GM21390 (cell line): ENCODE data around the gene PPM1B.
"Not testable (repeated sequence)": the region's sequence is repeated elsewhere in the genome, so short reads cannot be mapped to it uniquely, and the experiment has no call there.

Source experiments
- ATAC-seq: cut with Tn5 transposase; IDR thresholded peaks from one replicate; pipeline ENCODE4 v1.9.1; 2021; ENCODE audit not compliant: unreplicated experiment

The PPM1B gene

GRCh38 chr2:44246840-44247369, 78.2 kb downstream of the PPM1B start:
- no peak for ATAC-seq

- no peak for ATAC-seq
Measured at GRCh38 chr2:44247924-44248323, 79.2 kb downstream of the PPM1B start.

DNA sequence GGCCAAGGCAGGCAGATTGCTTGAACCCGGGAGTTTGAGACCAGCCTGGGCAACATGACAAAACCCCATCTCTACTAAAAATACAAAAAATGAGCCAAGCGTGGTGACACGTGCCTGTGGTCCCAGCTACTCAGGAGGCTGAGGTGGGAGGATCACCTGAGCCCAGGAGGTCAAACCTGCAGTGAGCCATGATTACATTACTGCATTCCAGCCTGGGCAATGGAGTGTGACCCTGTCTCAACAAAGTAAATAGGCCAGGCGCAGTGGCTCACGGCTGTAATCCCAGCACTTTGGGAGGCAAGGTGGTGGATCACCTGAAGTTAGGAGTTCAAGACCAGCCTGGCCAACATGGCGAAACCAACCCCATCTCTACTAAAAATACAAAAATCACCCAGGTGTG, 80.6 kb downstream of the PPM1B start:
- not testable (repeated sequence) for ATAC-seq

DNA sequence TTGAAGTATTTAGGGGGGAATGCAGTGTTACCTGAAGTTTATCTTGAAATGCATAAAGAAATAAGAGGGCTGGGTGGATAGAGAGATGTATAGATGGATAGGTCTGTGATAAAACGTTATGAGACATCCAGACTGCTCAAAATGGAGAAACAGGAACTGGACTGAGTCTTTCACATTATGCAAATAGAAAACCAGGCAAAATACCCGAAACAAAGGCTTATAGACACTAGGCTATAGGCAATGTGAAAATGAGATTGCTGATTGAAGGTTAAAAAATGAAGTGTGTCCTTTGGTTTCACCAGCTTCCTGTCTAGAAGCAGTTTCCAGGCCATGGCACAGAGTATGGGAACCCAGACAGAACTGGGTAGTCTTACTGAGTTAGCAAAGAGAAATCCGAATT, 81.7 kb downstream of the PPM1B start:
- ATAC-seq, result peak; percentile 74

- no peak for ATAC-seq
Measured at GRCh38 chr2:44254023-44254422, 85.3 kb downstream of the PPM1B start.

DNA sequence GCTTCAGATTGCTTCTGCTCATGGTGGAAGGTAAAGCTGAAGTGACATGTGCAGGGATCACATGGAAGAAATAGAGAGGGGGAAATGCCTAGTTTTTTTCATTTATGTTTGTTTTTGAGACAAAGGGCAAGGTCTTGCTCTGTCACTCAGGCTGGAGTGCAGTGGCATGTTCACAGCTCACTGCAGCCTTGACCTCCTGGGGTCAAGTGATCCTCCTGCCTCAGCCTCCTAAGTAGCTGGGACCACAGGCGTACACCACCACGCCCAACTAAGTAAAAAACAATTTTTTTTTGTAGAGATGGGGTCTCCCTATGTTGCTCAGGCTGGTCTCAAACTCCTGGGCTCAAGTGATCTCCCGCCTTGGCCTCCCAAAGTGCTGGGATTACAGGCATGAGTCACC, 87.0 kb downstream of the PPM1B start:
- not testable (repeated sequence) for ATAC-seq

- not testable (repeated sequence) for ATAC-seq
Measured at GRCh38 chr2:44257802-44258201, 89.1 kb downstream of the PPM1B start.

DNA sequence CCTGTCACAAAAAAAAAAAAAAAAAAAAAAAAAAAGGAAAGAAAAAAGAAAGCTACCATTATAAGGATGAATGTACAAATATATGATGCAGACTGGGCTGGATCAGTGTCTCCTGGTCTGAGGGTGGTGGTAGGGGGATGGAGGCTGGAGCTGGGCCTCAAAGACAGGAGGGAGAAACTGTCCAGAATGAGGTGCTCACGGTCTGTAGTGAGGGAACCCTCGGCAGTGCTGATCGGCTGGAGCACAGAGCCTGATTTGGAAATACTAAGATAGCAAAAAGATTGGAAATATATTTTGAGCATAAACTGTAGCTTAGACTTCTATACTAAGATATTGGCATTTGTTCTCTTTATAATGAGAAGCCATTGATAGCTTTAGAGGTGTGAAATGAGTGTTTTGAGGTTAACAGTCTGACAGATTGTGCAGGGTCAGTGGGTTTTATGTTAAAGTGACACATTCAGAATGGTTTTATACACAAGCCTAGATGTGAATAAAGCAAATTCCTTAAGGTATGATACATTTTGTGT, 98.7 kb downstream of the PPM1B start:
- ATAC-seq, result no peak

- ATAC-seq, result no peak
Measured at GRCh38 chr2:44267796-44268648, 99.3 kb downstream of the PPM1B start.

DNA sequence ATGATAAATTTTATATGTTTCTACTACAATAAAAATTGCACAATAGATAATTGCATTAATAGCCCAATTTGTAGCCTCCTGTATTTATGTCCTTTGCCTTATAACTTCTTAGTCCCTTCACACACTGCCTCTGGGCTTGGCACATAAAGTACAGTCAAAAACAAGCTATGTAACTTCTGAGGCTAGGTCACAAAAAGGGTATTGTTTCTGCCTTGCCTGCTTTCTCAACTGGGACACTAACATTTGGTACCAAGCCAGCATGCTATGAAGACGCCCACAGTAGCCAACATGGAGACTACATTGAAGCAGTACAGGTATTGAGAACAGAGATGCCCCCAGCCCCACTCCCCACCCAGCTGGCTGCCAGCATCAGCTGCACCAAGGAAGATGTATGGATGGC, 101.2 kb downstream of the PPM1B start:
- ATAC-seq, result no peak

DNA sequence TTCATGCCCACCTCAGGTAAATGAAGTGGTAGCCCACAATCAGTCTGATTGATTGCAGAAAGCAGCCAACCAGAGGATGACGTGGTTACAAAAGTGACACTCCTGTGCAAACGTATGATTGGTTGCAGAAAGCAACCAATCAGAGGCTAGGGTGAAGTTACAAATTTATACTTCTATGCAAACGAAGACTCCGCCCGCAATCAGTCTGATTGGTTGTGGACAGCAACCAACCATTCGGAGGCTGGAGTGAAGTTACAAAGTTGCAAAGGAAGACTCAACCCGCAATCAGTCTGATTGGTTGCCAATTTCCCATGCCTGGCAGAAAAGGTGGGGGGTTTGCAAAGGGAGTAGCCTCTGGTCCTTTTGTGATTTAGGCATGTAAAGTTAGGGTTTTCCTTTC, 102.6 kb downstream of the PPM1B start:
- ATAC-seq, result no peak

- no peak for ATAC-seq
Measured at GRCh38 chr2:44273076-44273475, 104.4 kb downstream of the PPM1B start.

GRCh38 chr2:44273596-44273995, 104.9 kb downstream of the PPM1B start:
- ATAC-seq, result no peak

DNA sequence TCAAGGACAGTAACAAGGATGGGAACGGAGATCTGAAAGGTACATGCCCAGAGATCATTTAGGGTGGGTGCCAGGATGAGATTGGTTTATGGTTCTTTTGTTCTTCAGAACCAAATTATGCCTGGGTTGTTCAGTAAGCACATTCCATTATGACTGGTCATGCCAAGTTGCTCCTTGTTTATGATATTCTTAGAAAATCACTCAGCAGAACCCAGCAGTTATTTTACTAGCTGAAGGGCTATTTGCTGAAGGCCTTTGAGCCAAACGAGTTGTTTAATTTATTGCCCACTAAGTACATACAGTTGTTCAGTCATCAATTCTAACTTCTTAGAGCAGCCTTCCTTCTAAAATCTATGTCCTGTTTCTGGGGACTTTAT, 107.2 kb downstream of the PPM1B start:
- no peak for ATAC-seq

DNA sequence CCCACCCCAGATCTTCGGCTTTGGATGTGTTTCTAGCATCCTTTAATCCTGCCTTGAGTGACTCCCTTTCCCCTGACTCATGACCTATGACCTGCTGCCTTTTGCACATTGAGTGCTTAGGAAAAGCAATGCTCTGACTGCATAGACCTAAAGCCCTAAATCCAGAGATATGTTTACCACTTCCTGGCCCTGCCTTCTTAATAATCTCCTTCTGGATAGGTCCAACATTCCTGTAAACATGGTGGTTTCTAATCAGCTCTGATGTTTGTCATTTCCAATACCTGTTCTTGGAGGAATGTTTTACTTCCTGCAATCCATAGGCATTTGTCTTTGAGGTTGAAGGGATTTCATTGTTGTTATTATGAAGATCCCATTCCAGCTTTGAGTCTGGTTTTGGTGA, 108.9 kb downstream of the PPM1B start:
- no peak for ATAC-seq

DNA sequence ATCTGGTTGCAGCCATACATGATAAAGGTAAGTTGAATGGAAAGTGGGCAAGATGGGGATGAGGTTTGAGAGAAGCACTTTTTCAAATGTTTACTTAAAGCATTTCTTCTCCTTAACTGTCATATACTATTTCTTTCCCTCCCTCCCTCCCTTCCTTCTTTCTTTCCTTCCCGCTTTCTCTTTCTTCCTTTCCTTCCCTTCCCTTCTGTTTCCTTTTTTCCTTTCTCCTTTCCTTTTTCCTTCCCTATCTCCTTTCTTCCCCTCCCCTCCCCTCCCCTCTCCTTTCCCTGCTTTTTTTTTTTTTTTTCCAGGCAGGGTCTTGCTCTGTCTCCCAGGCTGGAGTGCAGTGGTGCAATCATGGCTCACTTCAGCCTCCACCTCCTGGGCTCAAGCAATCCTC, 112.2 kb downstream of the PPM1B start:
- ATAC-seq, result no peak
